Measurements from ENCODE around the gene SSRP1.

SSRP1 gene

DNA sequence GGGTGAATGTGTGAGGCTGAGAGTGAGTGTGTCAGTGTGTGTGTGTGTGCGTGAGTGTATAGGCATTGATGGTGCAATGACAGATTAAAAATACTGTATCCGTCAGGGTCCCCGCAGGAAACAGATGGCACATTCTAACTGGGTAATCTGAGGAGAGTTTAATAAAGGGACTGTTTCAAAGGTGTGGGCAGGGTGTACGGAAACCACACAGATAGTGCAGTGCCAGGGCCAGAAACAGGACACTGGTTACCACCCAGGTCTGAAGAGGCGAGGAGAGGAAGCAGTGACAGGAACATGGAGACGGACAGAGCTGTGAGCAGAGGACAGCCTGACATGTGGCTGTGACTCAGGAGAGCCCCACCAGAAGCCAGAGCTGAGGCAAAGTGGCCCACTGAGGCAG lies 19.0 kb upstream of the SSRP1 start:
- no peak for DNase-seq (ENCODE audit: low read depth)
- TF ChIP-seq, protein P1, sequence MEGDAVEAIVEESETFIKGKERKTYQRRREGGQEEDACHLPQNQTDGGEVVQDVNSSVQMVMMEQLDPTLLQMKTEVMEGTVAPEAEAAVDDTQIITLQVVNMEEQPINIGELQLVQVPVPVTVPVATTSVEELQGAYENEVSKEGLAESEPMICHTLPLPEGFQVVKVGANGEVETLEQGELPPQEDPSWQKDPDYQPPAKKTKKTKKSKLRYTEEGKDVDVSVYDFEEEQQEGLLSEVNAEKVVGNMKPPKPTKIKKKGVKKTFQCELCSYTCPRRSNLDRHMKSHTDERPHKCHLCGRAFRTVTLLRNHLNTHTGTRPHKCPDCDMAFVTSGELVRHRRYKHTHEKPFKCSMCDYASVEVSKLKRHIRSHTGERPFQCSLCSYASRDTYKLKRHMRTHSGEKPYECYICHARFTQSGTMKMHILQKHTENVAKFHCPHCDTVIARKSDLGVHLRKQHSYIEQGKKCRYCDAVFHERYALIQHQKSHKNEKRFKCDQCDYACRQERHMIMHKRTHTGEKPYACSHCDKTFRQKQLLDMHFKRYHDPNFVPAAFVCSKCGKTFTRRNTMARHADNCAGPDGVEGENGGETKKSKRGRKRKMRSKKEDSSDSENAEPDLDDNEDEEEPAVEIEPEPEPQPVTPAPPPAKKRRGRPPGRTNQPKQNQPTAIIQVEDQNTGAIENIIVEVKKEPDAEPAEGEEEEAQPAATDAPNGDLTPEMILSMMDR (IDR thresholded peaks at IDR 0.05; ENCODE audit: control insufficient read depth, extremely low read depth, insufficient read depth) = no peak
- H3K4me3 ChIP-seq (ENCODE audit: low read depth, low read length) = no peak overlapping the region

DNA sequence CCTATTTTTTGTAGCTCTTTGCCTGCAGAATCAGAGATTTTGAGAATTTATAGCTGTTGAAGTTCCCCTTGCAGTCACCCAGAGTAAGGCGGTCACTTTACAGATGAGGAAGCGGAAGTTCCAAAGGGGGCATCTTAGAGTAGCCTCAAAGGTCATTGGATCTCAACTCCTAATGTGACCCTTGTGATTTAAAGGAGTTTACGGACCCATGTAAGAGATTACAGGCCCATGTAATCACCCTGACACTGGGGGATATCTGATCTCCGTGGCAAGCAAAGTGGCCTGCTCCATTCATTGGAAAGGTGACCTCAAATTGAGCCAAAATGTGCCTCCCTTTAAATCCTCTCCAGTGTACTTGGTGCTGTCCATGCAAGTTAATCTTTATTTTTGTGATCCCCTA lies 18.2 kb upstream of the SSRP1 start:
- TF ChIP-seq, protein P1 (IDR thresholded peaks at IDR 0.05; ENCODE audit: control insufficient read depth, extremely low read depth, insufficient read depth) = no peak
- H3K4me3 ChIP-seq (ENCODE audit: low read depth, low read length) = no peak overlapping the region
- no peak for DNase-seq (ENCODE audit: low read depth)

DNA sequence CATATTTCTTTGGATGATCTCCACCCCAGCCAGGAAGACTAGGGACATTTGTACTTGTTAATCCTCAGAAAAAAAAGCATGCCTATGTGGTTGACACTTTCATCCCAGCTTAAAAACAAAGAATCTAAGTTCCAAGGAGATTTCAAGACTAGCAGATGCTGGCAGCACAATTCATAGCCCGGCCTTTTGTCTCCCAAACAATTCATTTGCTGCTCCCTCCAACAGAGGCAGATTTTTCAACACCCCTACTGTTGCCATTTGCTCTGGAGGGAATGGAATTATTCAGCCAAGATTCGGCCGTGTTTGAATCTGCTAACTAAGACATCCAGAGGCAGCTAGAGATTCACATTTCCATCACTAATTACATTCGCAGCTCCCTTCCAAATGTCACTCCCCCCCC lies 17.8 kb upstream of the SSRP1 start:
- no peak for DNase-seq (ENCODE audit: low read depth)
- H3K4me3 ChIP-seq (ENCODE audit: low read depth, low read length) = no peak overlapping the region
- TF ChIP-seq, protein P1 (IDR thresholded peaks at IDR 0.05; ENCODE audit: control insufficient read depth, extremely low read depth, insufficient read depth) = no peak

DNA sequence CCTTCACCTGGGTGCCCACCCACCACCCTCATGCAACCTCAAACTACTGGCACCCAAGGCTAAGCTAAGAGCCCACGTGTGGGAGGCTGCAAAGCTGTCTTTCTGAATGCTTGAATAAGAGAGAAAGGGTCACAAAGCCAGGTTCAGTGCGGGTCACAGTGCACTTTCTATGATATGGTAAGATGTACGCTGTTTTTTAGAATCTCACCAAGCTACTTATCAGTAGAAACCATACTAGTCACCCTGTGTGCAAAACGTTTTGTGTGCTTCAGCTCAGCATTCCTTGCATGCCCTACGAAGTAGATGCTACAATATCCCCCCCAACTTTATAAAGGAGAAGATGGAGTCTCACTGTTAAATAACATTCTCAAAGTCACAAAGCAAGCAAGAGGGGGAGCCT lies 17.3 kb upstream of the SSRP1 start:
- TF ChIP-seq, protein P1 (IDR thresholded peaks at IDR 0.05; ENCODE audit: control insufficient read depth, extremely low read depth, insufficient read depth) = no peak
- no peak overlapping the region for H3K4me3 ChIP-seq (ENCODE audit: low read depth, low read length)
- no peak for DNase-seq (ENCODE audit: low read depth)

DNA sequence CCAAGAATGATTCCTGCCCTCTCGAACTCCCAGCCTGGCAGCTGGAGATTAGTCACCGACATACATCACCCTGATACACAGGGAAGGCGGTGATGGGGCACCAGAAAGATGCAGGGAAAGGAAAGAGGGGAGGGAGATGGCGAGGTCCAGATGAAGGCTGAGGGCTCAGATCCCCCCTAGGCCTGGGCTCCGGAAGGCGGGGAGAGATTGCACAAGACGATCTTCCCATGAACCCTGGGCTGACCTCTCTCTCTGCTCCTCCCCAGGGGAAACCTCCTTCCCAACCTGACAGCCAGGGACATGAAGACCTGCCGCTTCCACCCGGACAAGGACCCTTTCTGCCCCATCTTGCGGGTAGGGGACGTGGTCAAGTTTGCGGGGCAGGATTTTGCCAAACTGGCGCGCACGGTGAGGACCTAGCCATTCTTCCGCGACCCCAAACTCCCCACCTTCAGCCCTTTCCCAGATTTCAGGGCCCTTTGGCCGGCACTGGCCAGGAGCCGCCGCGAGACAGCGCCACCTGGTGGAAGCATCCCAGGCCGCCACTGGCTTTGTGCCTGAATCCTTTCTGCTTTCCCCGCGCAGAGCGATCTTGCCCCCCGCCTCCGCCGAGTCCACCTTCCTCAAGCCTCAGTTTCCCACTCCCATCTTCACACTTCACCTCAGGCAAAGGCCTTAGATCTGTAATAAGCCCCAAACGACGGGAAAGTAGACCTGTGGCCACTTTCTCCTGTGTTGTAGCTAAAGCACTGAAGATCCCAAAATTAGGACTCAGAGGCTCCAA lies 14.0 kb upstream of the SSRP1 start:
- no peak for DNase-seq (ENCODE audit: low read depth)
- no peak overlapping the region for H3K4me3 ChIP-seq (ENCODE audit: low read depth, low read length)
- TF ChIP-seq, protein P1 (IDR thresholded peaks at IDR 0.05; ENCODE audit: control insufficient read depth, extremely low read depth, insufficient read depth) = peak; percentile 85

DNA sequence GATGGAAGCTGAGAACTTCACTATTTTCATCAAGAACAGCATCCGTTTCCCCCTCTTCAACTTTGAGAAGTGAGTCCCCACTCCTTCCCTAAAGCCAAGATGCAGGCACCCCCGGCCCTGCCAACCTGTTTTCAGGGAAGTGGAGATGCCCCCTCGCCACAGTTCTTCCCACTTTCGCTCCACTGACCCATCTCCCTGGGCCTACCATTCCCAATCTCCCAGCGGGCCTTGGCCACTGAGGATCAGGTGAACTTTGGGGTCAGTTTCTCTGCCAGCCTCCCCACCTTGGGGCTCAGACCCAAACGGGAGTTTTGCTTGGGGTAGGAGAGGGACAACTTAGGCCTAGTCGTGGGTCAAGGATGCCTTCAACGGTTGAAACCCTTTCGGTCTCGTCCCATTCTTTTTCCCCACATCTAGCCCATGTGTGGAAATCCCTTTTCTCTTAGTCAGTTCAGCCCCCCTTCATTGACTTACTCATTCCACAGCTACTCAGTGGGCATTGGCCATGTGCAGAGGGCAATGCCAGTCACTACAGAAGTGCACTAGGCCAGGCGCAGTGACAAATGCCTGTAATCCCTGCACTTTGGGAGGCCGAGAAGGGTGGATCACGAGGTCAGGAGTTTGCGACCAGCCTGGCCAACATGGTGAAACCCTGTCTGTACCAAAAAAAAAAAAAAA lies 13.1 kb upstream of the SSRP1 start:
- no peak for DNase-seq (ENCODE audit: low read depth)

More for the DNA sequence above, 13.1 kb upstream of the SSRP1 start:
- no peak overlapping the region for H3K4me3 ChIP-seq (ENCODE audit: low read depth, low read length)
- TF ChIP-seq, protein P1 (IDR thresholded peaks at IDR 0.05; ENCODE audit: control insufficient read depth, extremely low read depth, insufficient read depth) = no peak

Measured in LNCaP clone FGC (cell line).